Cerebellar cortex (tissue), 1 donor: ENCODE data around the gene TAF9B.
"Not testable (repeated sequence)": the region's sequence is repeated elsewhere in the genome, so short reads cannot be mapped to it uniquely, and the experiment has no call there.

Experiments
- DNase-seq: peaks from one replicate; pipeline ENCODE4 v3.0.0-alpha.2; 2015; ENCODE audit warnings: low spot score

Gene TAF9B

DNA sequence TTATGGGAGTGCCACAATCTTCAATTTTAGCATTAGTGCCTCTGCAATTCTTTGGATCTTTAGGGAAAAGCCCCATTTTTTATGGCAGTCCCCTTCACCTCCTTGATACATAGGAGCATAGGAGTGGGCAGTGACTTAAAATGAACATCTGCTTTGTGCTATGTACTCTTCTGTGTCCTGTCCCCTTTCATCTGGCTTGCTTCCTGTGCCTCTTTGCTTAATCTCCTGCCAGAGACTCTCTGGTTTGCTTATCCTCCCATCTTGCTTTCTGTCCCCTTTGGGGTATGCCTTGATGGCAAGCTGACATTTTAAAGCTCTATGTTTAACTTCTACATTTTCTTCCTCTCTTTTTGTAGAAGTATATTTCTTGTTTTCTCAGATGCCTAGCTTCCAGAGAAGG, 23.1 kb downstream of the TAF9B start:
- DNase-seq = no peak

- DNase-seq = no peak
These were observed 28.1 kb downstream of the TAF9B start for GRCh38 chrX:78111140-78111931.

GRCh38 chrX:78109458-78109857, 30.0 kb downstream of the TAF9B start:
- DNase-seq = no peak

DNA sequence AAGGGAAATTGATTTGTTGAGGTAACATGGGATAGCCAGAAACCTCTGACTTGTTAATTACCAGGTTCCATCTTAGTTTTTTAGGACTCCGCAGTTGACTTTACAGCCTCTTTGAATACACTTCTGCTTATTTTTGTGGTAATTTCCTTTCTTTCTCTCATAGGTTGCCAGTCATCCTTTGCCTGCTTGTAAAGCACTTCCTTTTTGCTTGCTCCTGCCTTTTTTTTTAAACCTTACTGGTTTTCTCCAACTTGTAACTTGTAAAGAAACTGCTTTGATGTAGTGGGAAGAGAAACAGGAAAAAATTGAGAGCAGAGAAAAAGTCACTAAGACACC, 32.8 kb downstream of the TAF9B start:
- DNase-seq = no peak

GRCh38 chrX:78105944-78106650, 33.4 kb downstream of the TAF9B start:
- DNase-seq = no peak

DNA sequence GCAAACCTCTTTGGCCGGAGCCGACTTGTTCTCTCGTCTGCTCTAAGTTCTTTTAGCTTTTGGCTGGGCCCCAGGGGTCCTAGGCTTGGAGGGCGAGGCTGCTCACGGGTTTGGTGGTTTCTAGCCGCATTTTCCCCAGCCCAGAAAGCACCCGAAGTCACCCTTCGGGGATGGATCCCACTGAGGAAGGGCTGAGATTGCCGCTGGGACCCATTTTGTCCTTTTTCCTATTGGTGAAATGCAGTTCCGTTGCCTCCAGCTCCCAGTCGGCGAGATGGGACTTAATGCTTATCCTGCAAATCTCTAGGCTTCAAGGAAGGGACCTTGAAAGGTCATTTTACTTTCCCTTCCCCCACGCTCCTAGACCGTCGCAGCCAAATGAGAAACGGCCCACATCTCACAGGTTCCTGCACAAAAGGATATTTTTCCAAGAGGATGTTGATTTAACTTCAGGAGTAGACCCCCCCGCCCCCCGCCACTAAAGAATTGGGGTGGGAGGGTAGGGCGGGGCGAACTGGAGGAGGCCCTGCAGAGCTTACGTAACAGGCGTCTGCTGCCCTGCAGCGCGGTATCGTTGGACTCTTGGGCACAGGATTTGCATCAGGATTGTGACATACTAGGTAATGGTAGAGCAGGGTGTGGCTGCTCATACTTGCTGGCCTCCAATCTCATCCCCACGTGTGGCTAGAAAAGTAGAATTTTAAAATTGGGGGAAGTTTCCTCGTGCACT, 34.8 kb downstream of the TAF9B start:
- DNase-seq = peak; percentile 55

DNA sequence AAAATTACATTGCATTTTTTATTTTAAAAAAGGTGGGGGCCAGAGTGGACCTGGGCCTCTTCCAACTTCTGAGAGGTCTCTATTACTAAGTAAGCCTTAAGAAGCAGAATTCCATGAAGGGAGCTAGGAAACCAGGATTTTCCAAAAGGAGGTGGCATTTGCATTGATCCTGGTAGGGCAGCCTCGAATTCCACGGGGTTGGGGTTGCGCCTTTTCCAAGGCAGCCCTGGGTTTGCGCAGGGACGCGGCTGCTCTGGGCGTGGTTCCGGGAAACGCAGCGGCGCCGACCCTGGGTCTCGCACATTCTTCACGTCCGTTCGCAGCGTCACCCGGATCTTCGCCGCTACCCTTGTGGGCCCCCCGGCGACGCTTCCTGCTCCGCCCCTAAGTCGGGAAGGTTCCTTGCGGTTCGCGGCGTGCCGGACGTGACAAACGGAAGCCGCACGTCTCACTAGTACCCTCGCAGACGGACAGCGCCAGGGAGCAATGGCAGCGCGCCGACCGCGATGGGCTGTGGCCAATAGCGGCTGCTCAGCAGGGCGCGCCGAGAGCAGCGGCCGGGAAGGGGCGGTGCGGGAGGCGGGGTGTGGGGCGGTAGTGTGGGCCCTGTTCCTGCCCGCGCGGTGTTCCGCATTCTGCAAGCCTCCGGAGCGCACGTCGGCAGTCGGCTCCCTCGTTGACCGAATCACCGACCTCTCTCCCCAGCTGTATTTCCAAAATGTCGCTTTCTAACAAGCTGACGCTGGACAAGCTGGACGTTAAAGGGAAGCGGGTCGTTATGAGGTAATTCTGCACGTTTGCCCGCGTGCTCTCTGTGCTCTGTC, 35.6 kb downstream of the TAF9B start, which contains the start of gene PGK1:
Gene PGK1 (plus strand): TSS at position 626 of the 824 bp plus-strand sequence. CDS start 93 bp downstream, at position 719.
- peak; percentile 91 for DNase-seq

GRCh38 chrX:78103001-78103622, 36.3 kb downstream of the TAF9B start:
- DNase-seq = no peak

- DNase-seq = no peak
These were observed 37.4 kb downstream of the TAF9B start for GRCh38 chrX:78102091-78102490.

- no peak for DNase-seq
These were observed 41.3 kb downstream of the TAF9B start for GRCh38 chrX:78098108-78098507.

DNA sequence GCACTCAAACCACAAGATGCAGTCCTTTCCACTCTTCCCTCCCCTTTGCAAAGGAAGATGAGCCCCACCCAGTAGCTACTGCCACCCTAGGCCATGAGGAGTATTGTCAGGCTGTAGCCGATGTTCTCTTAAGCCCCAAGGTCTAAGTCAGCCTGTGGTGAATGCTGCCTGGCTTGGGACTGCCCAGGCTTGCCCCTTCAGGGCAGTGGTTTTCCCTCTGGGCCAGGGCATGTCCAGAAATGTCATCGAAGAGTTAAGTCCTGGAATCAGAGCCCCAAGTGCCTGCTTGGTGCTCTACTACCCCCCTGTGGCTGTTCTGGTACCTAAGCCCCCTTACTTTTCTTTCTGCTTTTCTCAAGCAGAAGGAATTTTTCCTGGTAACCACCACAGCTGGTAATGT, 47.2 kb downstream of the TAF9B start:
- peak; percentile 9 for DNase-seq

GRCh38 chrX:78081413-78081812, 58.0 kb downstream of the TAF9B start:
- DNase-seq = not testable (repeated sequence)
